ENCODE results near the gene EIF2B5. TPM values are rescaled to one million over a fixed set of nuclear protein-coding genes. Genes with fewer than 3 reads are reported as not detected.

Gene EIF2B5
- total RNA-seq, 4 donors from 2014 or later: 28.5 to 50.3 (median 38.7) TPM

GRCh38 chr3:184166671-184167070 lies 31.5 kb downstream of the EIF2B5 start:
- DNase-seq (ENCODE audit: low spot score) (no peak), ATAC-seq (ENCODE audit: low FRiP score) (no peak)
- TF ChIP-seq CTCF (IDR thresholded peaks at IDR 0.05): no peak

- DNase-seq (ENCODE audit: low spot score) (no peak), ATAC-seq (ENCODE audit: low FRiP score) (no peak)
- no peak for TF ChIP-seq CTCF (IDR thresholded peaks at IDR 0.05)
These were observed 32.6 kb downstream of the EIF2B5 start for GRCh38 chr3:184167786-184168185.

GRCh38 chr3:184168363-184169120 lies 33.4 kb downstream of the EIF2B5 start:
- DNase-seq (ENCODE audit: low spot score) (no peak), ATAC-seq (ENCODE audit: low FRiP score) (peak; percentile 83)
- TF ChIP-seq CTCF (IDR thresholded peaks at IDR 0.05): no peak

GRCh38 chr3:184169896-184170875 lies 35.0 kb downstream of the EIF2B5 start:
- ATAC-seq (ENCODE audit: low FRiP score) (no peak), DNase-seq (ENCODE audit: low spot score) (no peak)
- no peak for TF ChIP-seq CTCF (IDR thresholded peaks at IDR 0.05)

GRCh38 chr3:184171562-184171961 lies 36.4 kb downstream of the EIF2B5 start:
- TF ChIP-seq CTCF (IDR thresholded peaks at IDR 0.05): no peak
- DNase-seq (ENCODE audit: low spot score): no peak

GRCh38 chr3:184172681-184173373 lies 37.7 kb downstream of the EIF2B5 start:
- TF ChIP-seq CTCF (IDR thresholded peaks at IDR 0.05): no peak

More at GRCh38 chr3:184171562-184171961, 36.4 kb downstream of the EIF2B5 start:
- no peak for ATAC-seq (ENCODE audit: low FRiP score)

More at GRCh38 chr3:184172681-184173373, 37.7 kb downstream of the EIF2B5 start:
- ATAC-seq (ENCODE audit: low FRiP score) (no peak), DNase-seq (ENCODE audit: low spot score) (no peak)
